ENCODE data around the gene DDX3Y. TPM values are rescaled to one million over a fixed set of nuclear protein-coding genes. Genes with fewer than 3 reads are reported as not detected.

DDX3Y gene
- 100 to 1,000 TPM in 1 of 6 donors, 10 to 100 TPM in 2, under 1 TPM in 2, not detected in 1; 0.29 to 131 (median 58.0) TPM for total RNA-seq

GRCh38 chrY:12904618-12905516 is at the start of gene DDX3Y:
TSS of gene DDX3Y (plus strand) at chrY:12904868. CDS start at chrY:12904937, 69 bp downstream.
- Histone ChIP-seq H3K27ac (peak within 1 kb of the TSS in 2 of 4 donors; percentile 97), H3K27me3 (no peaks in the 10 kb centered on the region), H3K4me3 (peak within 1 kb of the TSS in 2 of 4 donors; percentile 63 to 72), H3K4me1 (peaks cover 0 to 5% (median 0%) of the 10 kb centered on the region in 4 donors), H3K36me3 (no peaks in the 10 kb centered on the region), H3K9me3 (no peaks in the 10 kb centered on the region)
- peak in 1 of 2 donors; percentile 67 for DNase-seq
- ATAC-seq (ENCODE audit: low FRiP score in 2 of 2), result peak in 1 of 2 donors; percentile 99
- WGBS, 2 donors, result 1% methylated on average over 18 of the region's 54 CpGs; no CpG with 5 or more reads in 1 of the 2 donors
- no peak for TF ChIP-seq CTCF (IDR thresholded peaks at IDR 0.05)
- no peak for TF ChIP-seq POLR2AphosphoS5 (IDR thresholded peaks at IDR 0.05)
- peak in 1 of 4 donors; percentile 92 for TF ChIP-seq POLR2A (IDR thresholded peaks at IDR 0.05)

- ATAC-seq (ENCODE audit: low FRiP score in 2 of 2) (no peak), DNase-seq (no peak)
- H3K4me1 ChIP-seq, result no peaks in the 10 kb centered on the region
- no peaks in the 10 kb centered on the region for H3K27me3 ChIP-seq
- no peak overlapping the region for H3K4me3 ChIP-seq
- H3K36me3 ChIP-seq, result no peaks in the 10 kb centered on the region
- H3K9me3 ChIP-seq, result no peaks in the 10 kb centered on the region
- no peak overlapping the region for H3K27ac ChIP-seq
- TF ChIP-seq EP300 (IDR thresholded peaks at IDR 0.05), result no peak
- TF ChIP-seq CTCF (IDR thresholded peaks at IDR 0.05), result no peak
- no peak for TF ChIP-seq POLR2A (IDR thresholded peaks at IDR 0.05)
- no peak for TF ChIP-seq POLR2AphosphoS5 (IDR thresholded peaks at IDR 0.05)
Measured at GRCh38 chrY:12855791-12856275, 48.8 kb upstream of the DDX3Y start.

- 80% methylated on average over 2 of the region's 2 CpGs; no CpG with 5 or more reads in 1 of the 2 donors for WGBS, 2 donors
- H3K27ac ChIP-seq, result no peak overlapping the region
- H3K27me3 ChIP-seq, result no peaks in the 10 kb centered on the region
- no peaks in the 10 kb centered on the region for H3K9me3 ChIP-seq
- DNase-seq (no peak), ATAC-seq (ENCODE audit: low FRiP score in 2 of 2) (no peak)
- no peak for TF ChIP-seq CTCF (IDR thresholded peaks at IDR 0.05)
- TF ChIP-seq POLR2A (IDR thresholded peaks at IDR 0.05), result no peak
- no peak for TF ChIP-seq EP300 (IDR thresholded peaks at IDR 0.05)
- no peak for TF ChIP-seq POLR2AphosphoS5 (IDR thresholded peaks at IDR 0.05)
- no peaks in the 10 kb centered on the region for H3K4me1 ChIP-seq
- no peaks in the 10 kb centered on the region for H3K36me3 ChIP-seq
- no peak overlapping the region for H3K4me3 ChIP-seq
Measured at GRCh38 chrY:12867960-12868359, 36.7 kb upstream of the DDX3Y start.

- Histone ChIP-seq H3K4me1 (no peaks in the 10 kb centered on the region), H3K27me3 (no peaks in the 10 kb centered on the region), H3K4me3 (no peak overlapping the region), H3K9me3 (no peaks in the 10 kb centered on the region), H3K27ac (no peak overlapping the region), H3K36me3 (no peaks in the 10 kb centered on the region)
- DNase-seq (no peak), ATAC-seq (ENCODE audit: low FRiP score in 2 of 2) (no peak)
- TF ChIP-seq POLR2A (IDR thresholded peaks at IDR 0.05) (no peak), CTCF (IDR thresholded peaks at IDR 0.05) (no peak), EP300 (IDR thresholded peaks at IDR 0.05) (no peak), POLR2AphosphoS5 (IDR thresholded peaks at IDR 0.05) (no peak)
Measured at GRCh38 chrY:12896973-12897372, 7.7 kb upstream of the DDX3Y start.

All from upper lobe of left lung (tissue), 6 donors.